GM23338 (cell line): ENCODE results near the gene HIP1. TPM values are rescaled to one million over a fixed set of nuclear protein-coding genes. Genes with fewer than 3 reads are reported as not detected.

Experiments
- ATAC-seq: fragments of 200-7000 bp; cut with Tn5 transposase; 3 replicates; pipeline ENCODE4 v1.9.1; 2020
- DNase-seq: peaks from one replicate; pipeline ENCODE4 v3.0.0-alpha.2; 2015; ENCODE audit warnings: low spot score
- H2AFZ ChIP-seq: fragments of 200-600 bp; sonication (generic); 2 replicates; pipeline ENCODE4 v1.8.0; 2016; ENCODE audit warnings: antibody characterized with exemption, mild to moderate bottlenecking, moderate library complexity
- H3F3A ChIP-seq: fragments of 200-600 bp; sonication (generic); replicated peaks from 2 replicates; pipeline ENCODE4 v1.8.0; 2017; ENCODE audit warnings: antibody characterized with exemption, mixed run types, low read depth
- H3K27ac ChIP-seq: fragments of 200-600 bp; sonication (generic); 2 replicates; pipeline ENCODE4 v1.6.1; 2016; ENCODE audit warnings: low read depth
- H3K27me3 ChIP-seq: fragments of 200-600 bp; sonication (generic); 2 replicates; pipeline ENCODE4 v1.8.0; 2016; ENCODE audit warnings: mild to moderate bottlenecking, mixed run types, moderate library complexity; ENCODE audit not compliant: insufficient read depth
- H3K36me3 ChIP-seq: fragments of 200-600 bp; sonication (generic); 2 replicates; pipeline ENCODE4 v1.8.0; 2016; ENCODE audit warnings: mild to moderate bottlenecking; ENCODE audit not compliant: insufficient read depth
- H3K4me1 ChIP-seq: fragments of 200-600 bp; sonication (generic); 2 replicates; pipeline ENCODE4 v1.8.0; 2016; ENCODE audit warnings: mild to moderate bottlenecking, moderate library complexity; ENCODE audit not compliant: insufficient read depth
- H3K4me2 ChIP-seq: fragments of 200-600 bp; sonication (generic); 2 replicates; pipeline ENCODE4 v1.7.1; 2017; ENCODE audit warnings: mixed run types
- H3K4me3 ChIP-seq: fragments of 200-600 bp; sonication (generic); 2 replicates; pipeline ENCODE4 v1.6.1; 2016; ENCODE audit warnings: mixed run types
- H3K79me2 ChIP-seq: fragments of 200-600 bp; sonication (generic); replicated peaks from 2 replicates; pipeline ENCODE4 v1.8.0; 2017; ENCODE audit warnings: mild to moderate bottlenecking; ENCODE audit not compliant: insufficient read depth
- H3K9me2 ChIP-seq: fragments of 200-600 bp; sonication (generic); 2 replicates; pipeline ENCODE4 v1.8.0; 2017; ENCODE audit not compliant: insufficient read depth
- H4K20me1 ChIP-seq: fragments of 200-600 bp; sonication (generic); replicated peaks from 2 replicates; pipeline ENCODE4 v1.8.0; 2017; ENCODE audit warnings: mild to moderate bottlenecking; ENCODE audit not compliant: insufficient read depth
- H3K27ac Mint-ChIP-seq: 2 replicates; pipeline ENCODE4 v1.8.0; 2020; ENCODE audit warnings: inconsistent platforms, mild to moderate bottlenecking, moderate library complexity, mixed read lengths
- H3K27me3 Mint-ChIP-seq: 3 replicates; pipeline ENCODE4 v1.8.0; 2022; ENCODE audit warnings: low read depth, mild to moderate bottlenecking, moderate library complexity, mixed read lengths, inconsistent platforms; ENCODE audit not compliant: insufficient read depth, poor library complexity
- H3K36me3 Mint-ChIP-seq: 3 replicates; pipeline ENCODE4 v1.8.0; 2021; ENCODE audit warnings: low read depth, mild to moderate bottlenecking, inconsistent platforms, moderate library complexity, mixed read lengths
- H3K4me1 Mint-ChIP-seq: 3 replicates; pipeline ENCODE4 v1.8.0; 2020; ENCODE audit warnings: mild to moderate bottlenecking, inconsistent platforms, mixed read lengths
- H3K4me3 Mint-ChIP-seq: 3 replicates; pipeline ENCODE4 v1.8.0; 2021; ENCODE audit warnings: moderate library complexity, mild to moderate bottlenecking, inconsistent platforms, mixed read lengths
- H3K9me3 Mint-ChIP-seq: 3 replicates; pipeline ENCODE4 v1.8.0; 2020; ENCODE audit warnings: moderate library complexity, mild to moderate bottlenecking, inconsistent platforms, mixed read lengths
- CREB1 ChIP-seq: fragments of 250-450 bp; sonication (Bioruptor Pico); IDR thresholded peaks from 2 replicates; pipeline ENCODE4 v1.5.0; 2020; ENCODE audit warnings: low read depth, mild to moderate bottlenecking, moderate library complexity
- EZH2 ChIP-seq: fragments of 200-600 bp; sonication (generic); IDR thresholded peaks from one replicate; pipeline ENCODE4 v1.8.0; 2017; ENCODE audit warnings: antibody characterized with exemption, mild to moderate bottlenecking, low read depth; ENCODE audit not compliant: unreplicated experiment
- EZH2phosphoT487 ChIP-seq: fragments of 200-600 bp; sonication (generic); IDR thresholded peaks from one replicate; pipeline ENCODE4 v1.8.1; 2018; ENCODE audit warnings: antibody characterized with exemption; ENCODE audit not compliant: unreplicated experiment
- JUNB ChIP-seq: IDR thresholded peaks from one replicate; pipeline ENCODE4 v1.6.1; 2016; ENCODE audit warnings: antibody characterized with exemption; ENCODE audit not compliant: unreplicated experiment
- NANOG ChIP-seq: IDR thresholded peaks from 2 replicates; pipeline ENCODE4 v1.6.1; 2016; ENCODE audit warnings: antibody characterized with exemption, borderline replicate concordance
- POLR2AphosphoS5 ChIP-seq: IDR thresholded peaks from 2 replicates; pipeline ENCODE4 v1.6.1; 2016; ENCODE audit warnings: antibody characterized with exemption, low read depth
- STAT1 ChIP-seq: IDR thresholded peaks from one replicate; pipeline ENCODE4 v1.6.1; 2016; ENCODE audit warnings: antibody characterized with exemption; ENCODE audit not compliant: unreplicated experiment
- ZNF114 ChIP-seq: fragments of 250-450 bp; sonication (Bioruptor Pico); IDR thresholded peaks from 2 replicates; pipeline ENCODE4 v1.5.0; 2020; ENCODE audit warnings: mild to moderate bottlenecking, moderate library complexity
- ZNF331 ChIP-seq: fragments of 250-450 bp; sonication (Bioruptor Pico); IDR thresholded peaks from 2 replicates; pipeline ENCODE4 v1.5.0; 2020; ENCODE audit warnings: low read depth, mild to moderate bottlenecking, moderate library complexity
- polyA plus RNA-seq: library from polyadenylated mRNA; unstranded; fragments of >200 nt; fragmentation: Nextera tagmentation; extraction: Ambion mirVana; gene quantifications from 2 replicates; pipeline ENCODE4 v1.2.1, GENCODE V29; 2016
- total RNA-seq: library from RNA; depleted of rRNA; stranded (reverse); fragments of >200 nt; shearing (Covaris generic); gene quantifications from 2 replicates; pipeline ENCODE4 v1.2.3, GENCODE V29; 2014
- TF ChIP-seq, protein P1 (sequence below): fragments of 250-450 bp; sonication (Bioruptor Pico); IDR thresholded peaks from 2 replicates; pipeline ENCODE4 v1.5.0; 2020; ENCODE audit warnings: mild to moderate bottlenecking, moderate library complexity
- TF ChIP-seq, protein P2 (sequence below): IDR thresholded peaks from one replicate; pipeline ENCODE4 v1.6.1; 2018; ENCODE audit warnings: antibody characterized with exemption; ENCODE audit not compliant: unreplicated experiment
- TF ChIP-seq, protein P3 (sequence below): IDR thresholded peaks from 2 replicates; pipeline ENCODE4 v1.6.1; 2016; ENCODE audit warnings: antibody characterized with exemption
- TF ChIP-seq, protein P4 (sequence below), 2 experiments: fragments of 200-600 bp in 1 of 2; sonication (generic) in 1 of 2; conservative IDR thresholded peaks; 2 replicates each; pipeline versions ENCODE4 v1.5.1 to v1.6.1; 2016 to 2017; ENCODE audit warnings: antibody characterized with exemption in 2 of 2, low read depth in 2 of 2, mild to moderate bottlenecking in 2 of 2, moderate library complexity in 1 of 2

The HIP1 gene
- total and polyA plus RNA-seq, 2 experiments from 2014 or later = 24.9 to 80.8 TPM

DNA sequence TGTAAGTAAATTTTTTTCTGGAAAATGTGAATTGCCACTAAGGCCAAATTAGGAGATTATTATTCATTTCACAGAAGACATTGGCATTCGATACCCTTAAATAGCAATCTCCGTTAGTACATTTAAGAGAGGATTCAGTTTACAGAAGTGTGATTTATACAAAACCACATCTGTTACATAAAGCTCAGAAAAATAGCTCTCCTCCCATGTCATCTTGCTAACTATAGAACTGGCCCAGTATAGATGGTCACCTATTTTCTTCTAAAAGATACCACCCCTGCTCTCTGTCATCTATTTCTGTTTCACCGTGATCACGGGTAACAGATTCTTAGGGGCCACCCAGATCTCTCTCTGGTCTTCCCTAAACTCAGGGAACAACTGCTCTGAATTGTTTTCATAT is 119.1 kb downstream of the HIP1 start:
- H3K4me3 Mint-ChIP-seq = no peak overlapping the region
- Histone ChIP-seq H3K27ac (no peak overlapping the region), H4K20me1 (peaks cover 43% of the 10 kb centered on the region), H3K79me2 (peaks cover 37% of the 10 kb centered on the region), H3K4me3 (no peak overlapping the region), H3K36me3 (no peaks in the 10 kb centered on the region), H3F3A (0 out of 2 replicates have a peak, but pooled peaks cover 6% of the 10 kb centered on the region), H3K27me3 (no peaks in the 10 kb centered on the region), H3K9me2 (no peaks in the 10 kb centered on the region), H2AFZ (no peak overlapping the region), H3K4me1 (peaks cover 3% of the 10 kb centered on the region; the same call in 1 of the 2 replicates), H3K4me2 (no peak overlapping the region)
- ATAC-seq (no peak), DNase-seq (no peak)
- no peaks in the 10 kb centered on the region; the same call in 1 of the 3 replicates for H3K9me3 Mint-ChIP-seq
- TF ChIP-seq, protein P1, sequence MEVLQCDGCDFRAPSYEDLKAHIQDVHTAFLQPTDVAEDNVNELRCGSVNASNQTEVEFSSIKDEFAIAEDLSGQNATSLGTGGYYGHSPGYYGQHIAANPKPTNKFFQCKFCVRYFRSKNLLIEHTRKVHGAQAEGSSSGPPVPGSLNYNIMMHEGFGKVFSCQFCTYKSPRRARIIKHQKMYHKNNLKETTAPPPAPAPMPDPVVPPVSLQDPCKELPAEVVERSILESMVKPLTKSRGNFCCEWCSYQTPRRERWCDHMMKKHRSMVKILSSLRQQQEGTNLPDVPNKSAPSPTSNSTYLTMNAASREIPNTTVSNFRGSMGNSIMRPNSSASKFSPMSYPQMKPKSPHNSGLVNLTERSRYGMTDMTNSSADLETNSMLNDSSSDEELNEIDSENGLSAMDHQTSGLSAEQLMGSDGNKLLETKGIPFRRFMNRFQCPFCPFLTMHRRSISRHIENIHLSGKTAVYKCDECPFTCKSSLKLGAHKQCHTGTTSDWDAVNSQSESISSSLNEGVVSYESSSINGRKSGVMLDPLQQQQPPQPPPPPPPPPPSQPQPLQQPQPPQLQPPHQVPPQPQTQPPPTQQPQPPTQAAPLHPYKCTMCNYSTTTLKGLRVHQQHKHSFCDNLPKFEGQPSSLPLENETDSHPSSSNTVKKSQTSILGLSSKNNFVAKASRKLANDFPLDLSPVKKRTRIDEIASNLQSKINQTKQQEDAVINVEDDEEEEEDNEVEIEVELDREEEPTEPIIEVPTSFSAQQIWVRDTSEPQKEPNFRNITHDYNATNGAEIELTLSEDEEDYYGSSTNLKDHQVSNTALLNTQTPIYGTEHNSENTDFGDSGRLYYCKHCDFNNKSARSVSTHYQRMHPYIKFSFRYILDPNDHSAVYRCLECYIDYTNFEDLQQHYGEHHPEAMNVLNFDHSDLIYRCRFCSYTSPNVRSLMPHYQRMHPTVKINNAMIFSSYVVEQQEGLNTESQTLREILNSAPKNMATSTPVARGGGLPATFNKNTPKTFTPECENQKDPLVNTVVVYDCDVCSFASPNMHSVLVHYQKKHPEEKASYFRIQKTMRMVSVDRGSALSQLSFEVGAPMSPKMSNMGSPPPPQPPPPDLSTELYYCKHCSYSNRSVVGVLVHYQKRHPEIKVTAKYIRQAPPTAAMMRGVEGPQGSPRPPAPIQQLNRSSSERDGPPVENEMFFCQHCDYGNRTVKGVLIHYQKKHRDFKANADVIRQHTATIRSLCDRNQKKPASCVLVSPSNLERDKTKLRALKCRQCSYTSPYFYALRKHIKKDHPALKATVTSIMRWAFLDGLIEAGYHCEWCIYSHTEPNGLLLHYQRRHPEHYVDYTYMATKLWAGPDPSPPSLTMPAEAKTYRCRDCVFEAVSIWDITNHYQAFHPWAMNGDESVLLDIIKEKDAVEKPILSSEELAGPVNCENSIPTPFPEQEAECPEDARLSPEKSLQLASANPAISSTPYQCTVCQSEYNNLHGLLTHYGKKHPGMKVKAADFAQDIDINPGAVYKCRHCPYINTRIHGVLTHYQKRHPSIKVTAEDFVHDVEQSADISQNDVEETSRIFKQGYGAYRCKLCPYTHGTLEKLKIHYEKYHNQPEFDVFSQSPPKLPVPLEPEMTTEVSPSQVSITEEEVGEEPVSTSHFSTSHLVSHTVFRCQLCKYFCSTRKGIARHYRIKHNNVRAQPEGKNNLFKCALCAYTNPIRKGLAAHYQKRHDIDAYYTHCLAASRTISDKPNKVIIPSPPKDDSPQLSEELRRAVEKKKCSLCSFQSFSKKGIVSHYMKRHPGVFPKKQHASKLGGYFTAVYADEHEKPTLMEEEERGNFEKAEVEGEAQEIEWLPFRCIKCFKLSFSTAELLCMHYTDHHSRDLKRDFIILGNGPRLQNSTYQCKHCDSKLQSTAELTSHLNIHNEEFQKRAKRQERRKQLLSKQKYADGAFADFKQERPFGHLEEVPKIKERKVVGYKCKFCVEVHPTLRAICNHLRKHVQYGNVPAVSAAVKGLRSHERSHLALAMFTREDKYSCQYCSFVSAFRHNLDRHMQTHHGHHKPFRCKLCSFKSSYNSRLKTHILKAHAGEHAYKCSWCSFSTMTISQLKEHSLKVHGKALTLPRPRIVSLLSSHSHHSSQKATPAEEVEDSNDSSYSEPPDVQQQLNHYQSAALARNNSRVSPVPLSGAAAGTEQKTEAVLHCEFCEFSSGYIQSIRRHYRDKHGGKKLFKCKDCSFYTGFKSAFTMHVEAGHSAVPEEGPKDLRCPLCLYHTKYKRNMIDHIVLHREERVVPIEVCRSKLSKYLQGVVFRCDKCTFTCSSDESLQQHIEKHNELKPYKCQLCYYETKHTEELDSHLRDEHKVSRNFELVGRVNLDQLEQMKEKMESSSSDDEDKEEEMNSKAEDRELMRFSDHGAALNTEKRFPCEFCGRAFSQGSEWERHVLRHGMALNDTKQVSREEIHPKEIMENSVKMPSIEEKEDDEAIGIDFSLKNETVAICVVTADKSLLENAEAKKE (CRISPR knock-in tag) = no peak
- TF ChIP-seq NANOG = no peak
- TF ChIP-seq POLR2AphosphoS5 = no peak
- no peak for TF ChIP-seq CREB1 (CRISPR knock-in tag)
- TF ChIP-seq ZNF331 (CRISPR knock-in tag) = no peak
- no peak for TF ChIP-seq EZH2
- no peak for TF ChIP-seq STAT1
- TF ChIP-seq, protein P2, sequence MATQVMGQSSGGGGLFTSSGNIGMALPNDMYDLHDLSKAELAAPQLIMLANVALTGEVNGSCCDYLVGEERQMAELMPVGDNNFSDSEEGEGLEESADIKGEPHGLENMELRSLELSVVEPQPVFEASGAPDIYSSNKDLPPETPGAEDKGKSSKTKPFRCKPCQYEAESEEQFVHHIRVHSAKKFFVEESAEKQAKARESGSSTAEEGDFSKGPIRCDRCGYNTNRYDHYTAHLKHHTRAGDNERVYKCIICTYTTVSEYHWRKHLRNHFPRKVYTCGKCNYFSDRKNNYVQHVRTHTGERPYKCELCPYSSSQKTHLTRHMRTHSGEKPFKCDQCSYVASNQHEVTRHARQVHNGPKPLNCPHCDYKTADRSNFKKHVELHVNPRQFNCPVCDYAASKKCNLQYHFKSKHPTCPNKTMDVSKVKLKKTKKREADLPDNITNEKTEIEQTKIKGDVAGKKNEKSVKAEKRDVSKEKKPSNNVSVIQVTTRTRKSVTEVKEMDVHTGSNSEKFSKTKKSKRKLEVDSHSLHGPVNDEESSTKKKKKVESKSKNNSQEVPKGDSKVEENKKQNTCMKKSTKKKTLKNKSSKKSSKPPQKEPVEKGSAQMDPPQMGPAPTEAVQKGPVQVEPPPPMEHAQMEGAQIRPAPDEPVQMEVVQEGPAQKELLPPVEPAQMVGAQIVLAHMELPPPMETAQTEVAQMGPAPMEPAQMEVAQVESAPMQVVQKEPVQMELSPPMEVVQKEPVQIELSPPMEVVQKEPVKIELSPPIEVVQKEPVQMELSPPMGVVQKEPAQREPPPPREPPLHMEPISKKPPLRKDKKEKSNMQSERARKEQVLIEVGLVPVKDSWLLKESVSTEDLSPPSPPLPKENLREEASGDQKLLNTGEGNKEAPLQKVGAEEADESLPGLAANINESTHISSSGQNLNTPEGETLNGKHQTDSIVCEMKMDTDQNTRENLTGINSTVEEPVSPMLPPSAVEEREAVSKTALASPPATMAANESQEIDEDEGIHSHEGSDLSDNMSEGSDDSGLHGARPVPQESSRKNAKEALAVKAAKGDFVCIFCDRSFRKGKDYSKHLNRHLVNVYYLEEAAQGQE = no peak
- no peak for TF ChIP-seq ZNF114 (CRISPR knock-in tag)
- TF ChIP-seq, protein P3, sequence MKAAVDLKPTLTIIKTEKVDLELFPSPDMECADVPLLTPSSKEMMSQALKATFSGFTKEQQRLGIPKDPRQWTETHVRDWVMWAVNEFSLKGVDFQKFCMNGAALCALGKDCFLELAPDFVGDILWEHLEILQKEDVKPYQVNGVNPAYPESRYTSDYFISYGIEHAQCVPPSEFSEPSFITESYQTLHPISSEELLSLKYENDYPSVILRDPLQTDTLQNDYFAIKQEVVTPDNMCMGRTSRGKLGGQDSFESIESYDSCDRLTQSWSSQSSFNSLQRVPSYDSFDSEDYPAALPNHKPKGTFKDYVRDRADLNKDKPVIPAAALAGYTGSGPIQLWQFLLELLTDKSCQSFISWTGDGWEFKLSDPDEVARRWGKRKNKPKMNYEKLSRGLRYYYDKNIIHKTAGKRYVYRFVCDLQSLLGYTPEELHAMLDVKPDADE = no peak
- TF ChIP-seq EZH2phosphoT487 = no peak
- no peak for TF ChIP-seq JUNB
- TF ChIP-seq, protein P4, sequence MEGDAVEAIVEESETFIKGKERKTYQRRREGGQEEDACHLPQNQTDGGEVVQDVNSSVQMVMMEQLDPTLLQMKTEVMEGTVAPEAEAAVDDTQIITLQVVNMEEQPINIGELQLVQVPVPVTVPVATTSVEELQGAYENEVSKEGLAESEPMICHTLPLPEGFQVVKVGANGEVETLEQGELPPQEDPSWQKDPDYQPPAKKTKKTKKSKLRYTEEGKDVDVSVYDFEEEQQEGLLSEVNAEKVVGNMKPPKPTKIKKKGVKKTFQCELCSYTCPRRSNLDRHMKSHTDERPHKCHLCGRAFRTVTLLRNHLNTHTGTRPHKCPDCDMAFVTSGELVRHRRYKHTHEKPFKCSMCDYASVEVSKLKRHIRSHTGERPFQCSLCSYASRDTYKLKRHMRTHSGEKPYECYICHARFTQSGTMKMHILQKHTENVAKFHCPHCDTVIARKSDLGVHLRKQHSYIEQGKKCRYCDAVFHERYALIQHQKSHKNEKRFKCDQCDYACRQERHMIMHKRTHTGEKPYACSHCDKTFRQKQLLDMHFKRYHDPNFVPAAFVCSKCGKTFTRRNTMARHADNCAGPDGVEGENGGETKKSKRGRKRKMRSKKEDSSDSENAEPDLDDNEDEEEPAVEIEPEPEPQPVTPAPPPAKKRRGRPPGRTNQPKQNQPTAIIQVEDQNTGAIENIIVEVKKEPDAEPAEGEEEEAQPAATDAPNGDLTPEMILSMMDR (conservative IDR thresholded peaks at IDR 0.05; ENCODE audit: low read depth in 2 of 2) = no peak
- H3K27ac Mint-ChIP-seq = no peak overlapping the region
- peaks cover 19% of the 10 kb centered on the region for H3K4me1 Mint-ChIP-seq
- H3K36me3 Mint-ChIP-seq = peaks cover 39% of the 10 kb centered on the region
- peaks cover 8% of the 10 kb centered on the region for H3K27me3 Mint-ChIP-seq
